ENCODE results near the gene GFPT1.

Gene GFPT1

GRCh38 chr2:69386789-69387734 lies at the start of gene GFPT1:
GFPT1 (minus strand) TSS chr2:69387227; CDS start chr2:69387071, 156 bp downstream.
- in situ Hi-C loops (cut with MboI; ENCODE audit: low pct_unique_long_range_greater_than_20kb, low sequenced_read_pairs, unreplicated experiment), result loop anchor here (25.0 kb wide), 1 partner anchor 325 kb away; no protein-coding TSS in a partner anchor
- peak; percentile 95 for DNase-seq (ENCODE audit: low spot score)
- TF ChIP-seq CTCF (IDR thresholded peaks at IDR 0.05; ENCODE audit: extremely low read depth, insufficient read depth, missing control alignments), result no peak

- in situ Hi-C loops (cut with MboI; ENCODE audit: low pct_unique_long_range_greater_than_20kb, low sequenced_read_pairs, unreplicated experiment), result no loop called here
- peak; percentile 9 for TF ChIP-seq CTCF (IDR thresholded peaks at IDR 0.05; ENCODE audit: extremely low read depth, insufficient read depth, missing control alignments)
- DNase-seq (ENCODE audit: low spot score), result peak; percentile 37
Measured at GRCh38 chr2:69436596-69436937, 49.5 kb upstream of the GFPT1 start.

- in situ Hi-C loops (cut with MboI; ENCODE audit: low pct_unique_long_range_greater_than_20kb, low sequenced_read_pairs, unreplicated experiment), result no loop called here
- DNase-seq (ENCODE audit: low spot score), result no peak
- TF ChIP-seq CTCF (IDR thresholded peaks at IDR 0.05; ENCODE audit: extremely low read depth, insufficient read depth, missing control alignments), result no peak
Measured at GRCh38 chr2:69434753-69435152, 47.7 kb upstream of the GFPT1 start.

- TF ChIP-seq CTCF (IDR thresholded peaks at IDR 0.05; ENCODE audit: extremely low read depth, insufficient read depth, missing control alignments), result no peak
- in situ Hi-C loops (cut with MboI; ENCODE audit: low pct_unique_long_range_greater_than_20kb, low sequenced_read_pairs, unreplicated experiment), result no loop called here
- no peak for DNase-seq (ENCODE audit: low spot score)
Measured at GRCh38 chr2:69429491-69430183, 42.6 kb upstream of the GFPT1 start.

GRCh38 chr2:69428981-69429380 lies 42.0 kb upstream of the GFPT1 start:
- no peak for DNase-seq (ENCODE audit: low spot score)
- TF ChIP-seq CTCF (IDR thresholded peaks at IDR 0.05; ENCODE audit: extremely low read depth, insufficient read depth, missing control alignments), result no peak
- in situ Hi-C loops (cut with MboI; ENCODE audit: low pct_unique_long_range_greater_than_20kb, low sequenced_read_pairs, unreplicated experiment), result no loop called here

GRCh38 chr2:69424419-69424818 lies 37.4 kb upstream of the GFPT1 start:
- TF ChIP-seq CTCF (IDR thresholded peaks at IDR 0.05; ENCODE audit: extremely low read depth, insufficient read depth, missing control alignments), result no peak
- in situ Hi-C loops (cut with MboI; ENCODE audit: low pct_unique_long_range_greater_than_20kb, low sequenced_read_pairs, unreplicated experiment), result no loop called here
- no peak for DNase-seq (ENCODE audit: low spot score)
